ENCODE data around the gene PLCB1.
"Not testable (repeated sequence)": the region's sequence is repeated elsewhere in the genome, so short reads cannot be mapped to it uniquely, and the experiment has no call there.

PLCB1 gene

DNA sequence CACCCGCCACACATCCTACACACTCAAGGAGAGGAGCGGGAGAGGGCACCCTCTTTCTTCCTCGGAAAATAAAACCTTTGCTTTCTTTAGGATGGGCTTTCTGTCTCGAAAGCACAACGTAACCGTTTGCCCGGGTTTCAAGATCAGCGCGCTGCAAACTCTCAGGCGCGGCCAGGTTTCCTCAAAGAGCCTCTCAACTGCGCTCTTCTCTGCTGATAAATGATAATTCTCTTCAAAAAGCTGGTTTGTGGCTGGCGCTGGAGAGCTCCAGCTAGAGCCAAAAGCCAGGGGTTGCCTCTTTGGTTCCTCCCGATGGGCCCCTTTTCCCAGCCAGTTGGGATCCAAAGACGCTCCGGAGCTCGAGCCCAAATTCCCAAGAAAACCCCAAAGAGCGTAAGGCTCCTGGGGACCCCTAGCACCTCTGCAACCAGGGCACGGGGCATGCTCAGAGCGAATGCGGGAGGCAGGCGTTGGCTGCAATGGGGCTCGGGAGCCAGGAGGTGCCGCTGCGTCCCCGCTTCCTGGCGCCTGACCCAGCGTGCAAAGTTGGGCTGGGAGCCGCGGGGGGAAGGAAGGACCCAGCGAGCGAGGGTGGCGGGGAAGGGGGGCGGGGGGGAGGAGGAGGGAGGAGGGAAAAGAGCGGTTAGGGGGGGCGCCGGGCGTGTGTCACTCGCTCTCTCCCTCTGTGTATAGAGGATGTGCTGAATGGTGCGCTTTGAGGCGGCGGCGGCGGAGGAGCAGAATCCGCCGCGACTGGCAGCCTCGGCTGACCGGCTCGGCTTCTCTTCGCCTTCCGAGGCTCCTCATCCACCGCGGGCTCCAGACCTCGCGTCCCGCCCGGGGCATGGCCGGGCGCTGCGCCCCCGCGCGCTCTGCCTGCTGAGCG, at the start of gene PLCB1:
Gene PLCB1, plus strand, starts transcription at position 669 of the 886 bp plus-strand sequence. CDS start 386 bp downstream, outside the sequence.
- peak; percentile 69 for DNase-seq

DNA sequence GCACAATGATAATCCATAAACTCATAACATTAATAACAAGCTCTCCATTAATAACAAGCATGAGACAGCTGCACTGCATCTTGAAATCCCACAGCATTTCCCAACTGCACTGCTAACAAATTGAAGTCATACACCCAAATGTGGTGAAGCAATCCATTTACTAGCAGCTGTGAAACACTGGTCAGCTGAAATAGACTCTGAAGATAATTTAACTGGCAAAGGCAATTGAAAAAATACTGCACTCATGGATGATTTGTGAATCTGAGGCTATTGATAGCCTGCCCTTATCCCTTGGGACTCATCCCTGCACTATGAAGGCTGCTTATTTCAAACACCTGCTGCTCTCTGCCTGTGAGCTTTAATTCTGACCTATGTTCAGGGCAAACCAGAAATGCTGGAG, 49.1 kb upstream of the PLCB1 start:
- peak; percentile 87 for DNase-seq

DNA sequence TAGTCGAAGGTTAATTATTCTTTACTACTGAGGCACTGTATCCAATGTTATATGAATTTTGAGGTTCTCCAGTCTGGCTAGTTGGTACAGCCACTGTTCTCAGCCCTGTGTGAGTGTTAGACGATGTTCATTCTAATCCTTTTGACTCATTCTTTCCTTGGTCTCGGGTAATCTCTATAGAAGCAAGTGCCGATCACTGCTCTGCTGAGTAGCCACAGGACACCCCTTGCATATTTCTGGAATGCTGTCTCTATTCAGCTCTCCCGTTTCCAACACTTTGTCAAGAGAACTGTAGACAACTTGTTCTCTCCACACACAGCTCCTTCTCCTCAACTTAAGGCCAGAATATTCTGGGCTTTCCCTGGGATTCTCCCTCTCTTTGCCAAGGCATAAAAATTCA, 42.4 kb upstream of the PLCB1 start:
- DNase-seq = no peak

DNA sequence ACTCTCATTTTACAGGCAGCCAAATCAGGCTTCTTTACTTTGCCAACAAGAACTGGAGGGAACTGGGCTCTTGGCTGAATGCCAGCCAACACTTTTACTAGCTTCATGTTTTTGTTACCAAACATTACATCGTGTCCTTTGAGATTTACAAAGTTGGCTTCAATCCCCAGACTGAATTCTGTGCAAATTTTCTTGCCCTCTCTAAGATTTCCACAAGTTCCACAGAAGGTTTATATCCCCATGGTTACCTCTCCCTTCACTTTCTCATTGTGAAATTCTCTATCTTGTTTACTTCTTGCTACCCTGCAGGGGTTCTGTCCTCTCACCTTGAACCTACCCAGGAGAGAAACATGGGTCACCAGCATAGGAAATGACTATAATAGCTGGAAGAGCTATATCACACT, 37.6 kb upstream of the PLCB1 start:
- DNase-seq = peak; percentile 10

DNA sequence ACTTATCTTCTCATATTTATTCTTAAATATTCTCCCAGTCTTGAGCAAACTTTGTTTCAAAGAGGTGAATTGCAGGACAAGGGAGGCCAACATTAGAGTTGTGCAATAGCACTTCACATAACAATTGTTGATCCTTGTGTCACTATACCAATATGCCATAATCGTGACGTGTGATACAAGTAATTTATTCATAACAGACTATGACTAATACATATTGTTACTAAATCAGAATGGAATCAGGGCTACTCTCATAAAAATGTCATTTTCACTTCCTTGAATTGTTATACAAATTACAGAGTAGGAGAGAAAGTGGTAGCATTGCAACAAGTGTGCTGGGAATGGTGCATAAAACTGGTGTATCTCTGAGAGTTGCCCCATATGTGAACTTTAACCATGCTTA, 37.2 kb upstream of the PLCB1 start:
- no peak for DNase-seq

DNA sequence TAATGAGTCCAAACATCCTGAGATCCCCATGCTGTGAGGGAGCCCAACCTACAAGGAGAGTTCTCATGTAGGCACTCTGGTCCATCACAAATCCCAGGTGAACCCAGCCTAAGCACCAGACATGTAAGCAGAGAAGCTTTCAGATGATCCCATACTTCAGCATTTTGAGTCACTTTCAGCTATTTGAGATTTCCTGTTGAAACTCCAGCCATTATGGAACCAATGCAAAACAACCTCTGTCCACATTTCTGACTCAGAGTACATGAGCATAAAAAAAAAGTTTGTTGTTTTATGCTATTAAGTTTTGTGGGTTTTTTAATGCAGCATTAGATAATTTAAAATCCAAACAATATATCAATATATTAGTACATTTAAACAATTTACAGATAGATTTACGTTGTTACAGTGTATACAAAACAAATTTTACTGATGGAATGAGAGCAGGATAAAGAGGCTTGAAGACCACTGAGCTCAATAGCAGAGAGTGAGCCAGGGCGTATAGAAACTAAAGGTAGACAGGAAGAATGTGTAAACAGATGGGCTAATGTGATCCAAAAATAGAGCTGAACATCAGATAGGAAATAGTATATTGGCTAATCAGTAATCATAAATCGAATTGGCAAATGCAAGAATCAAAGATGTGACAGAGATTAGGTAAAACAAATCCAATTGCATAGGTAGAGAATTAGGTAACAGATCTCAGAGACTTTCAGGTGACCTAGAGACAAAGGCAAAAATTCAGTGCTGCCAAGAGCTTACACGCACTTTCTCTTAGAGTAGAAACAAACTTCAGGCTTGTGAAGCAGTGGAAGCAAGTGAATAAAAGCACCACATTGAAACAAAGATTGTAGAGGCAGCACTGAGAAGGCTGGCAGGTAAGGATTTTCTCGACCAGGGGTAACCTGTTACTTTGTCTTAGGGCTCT, 36.2 kb upstream of the PLCB1 start:
- no peak for DNase-seq

DNA sequence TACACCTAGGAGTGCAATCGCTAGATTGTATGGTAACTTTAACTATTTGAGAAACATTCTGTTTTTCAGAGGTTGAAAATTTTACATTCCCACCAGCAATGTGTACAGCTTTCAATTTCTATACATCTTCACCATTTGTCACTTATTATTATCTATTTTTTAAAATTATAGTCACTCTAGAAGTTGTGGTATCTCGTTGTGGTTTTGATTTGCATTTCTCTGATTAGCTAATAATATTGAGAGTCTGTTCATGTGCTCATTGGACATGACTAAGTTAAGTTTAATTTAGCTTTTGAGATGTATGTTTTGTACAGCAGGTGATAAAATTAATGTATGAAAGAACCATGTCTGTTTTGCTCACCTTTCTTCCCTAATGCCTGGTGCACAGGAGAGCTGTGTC, 34.8 kb upstream of the PLCB1 start:
- no peak for DNase-seq

DNA sequence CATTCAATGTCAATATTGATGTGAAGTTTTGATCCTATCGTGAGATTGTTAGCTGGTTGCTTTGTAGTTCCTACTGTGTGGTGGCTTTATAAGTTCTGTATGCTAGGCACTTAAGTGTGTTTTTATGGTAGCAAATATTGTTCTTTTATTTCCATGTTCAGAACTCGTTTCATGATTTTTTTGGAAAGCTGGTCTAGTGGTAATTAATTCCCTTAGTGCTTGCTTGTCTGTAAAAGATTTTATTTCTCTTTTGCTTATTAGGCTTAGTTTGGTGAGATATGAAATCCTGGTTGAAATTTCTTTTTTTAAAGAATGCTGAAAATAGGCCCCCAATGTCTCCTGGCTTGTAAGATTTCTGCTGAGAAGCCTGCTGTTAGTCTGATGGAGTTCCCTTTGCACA, 27.8 kb upstream of the PLCB1 start:
- DNase-seq = no peak

DNA sequence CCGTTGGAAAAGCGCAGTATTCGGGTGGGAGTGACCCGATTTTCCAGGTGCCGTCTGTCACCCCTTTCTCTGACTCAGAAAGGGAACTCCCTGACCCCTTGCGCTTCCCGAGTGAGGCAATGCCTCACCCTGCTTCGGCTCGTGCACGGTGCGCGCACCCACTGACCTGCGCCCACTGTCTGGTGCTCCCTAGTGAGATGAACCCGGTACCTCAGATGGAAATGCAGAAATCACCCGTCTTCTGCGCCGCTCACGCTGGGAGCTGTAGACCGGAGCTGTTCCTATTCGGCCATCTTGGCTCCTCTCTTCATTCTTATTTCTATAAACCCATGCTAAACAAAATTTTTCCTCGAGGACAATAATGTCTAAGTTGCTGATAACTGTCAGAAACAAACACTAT, 17.5 kb upstream of the PLCB1 start:
- DNase-seq = not testable (repeated sequence)

DNA sequence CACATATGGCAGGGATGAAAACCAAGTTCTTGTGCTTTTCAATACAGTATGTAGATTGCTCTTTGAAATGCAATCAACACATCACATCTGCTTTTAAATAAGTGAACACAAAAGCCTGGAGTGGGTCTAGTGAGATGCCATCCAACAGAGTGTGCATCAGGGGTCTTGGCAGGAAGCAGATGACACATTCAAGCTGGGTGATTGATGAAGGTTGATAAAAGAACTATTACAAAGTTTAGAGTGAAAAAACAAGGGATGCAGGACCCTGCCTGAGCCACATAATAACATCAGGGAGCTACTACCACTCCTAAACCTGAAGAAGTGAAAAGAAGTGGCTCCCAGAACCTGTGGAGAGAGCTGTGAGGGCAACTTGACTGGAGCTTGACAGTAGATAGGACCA, 16.6 kb upstream of the PLCB1 start:
- no peak for DNase-seq

DNA sequence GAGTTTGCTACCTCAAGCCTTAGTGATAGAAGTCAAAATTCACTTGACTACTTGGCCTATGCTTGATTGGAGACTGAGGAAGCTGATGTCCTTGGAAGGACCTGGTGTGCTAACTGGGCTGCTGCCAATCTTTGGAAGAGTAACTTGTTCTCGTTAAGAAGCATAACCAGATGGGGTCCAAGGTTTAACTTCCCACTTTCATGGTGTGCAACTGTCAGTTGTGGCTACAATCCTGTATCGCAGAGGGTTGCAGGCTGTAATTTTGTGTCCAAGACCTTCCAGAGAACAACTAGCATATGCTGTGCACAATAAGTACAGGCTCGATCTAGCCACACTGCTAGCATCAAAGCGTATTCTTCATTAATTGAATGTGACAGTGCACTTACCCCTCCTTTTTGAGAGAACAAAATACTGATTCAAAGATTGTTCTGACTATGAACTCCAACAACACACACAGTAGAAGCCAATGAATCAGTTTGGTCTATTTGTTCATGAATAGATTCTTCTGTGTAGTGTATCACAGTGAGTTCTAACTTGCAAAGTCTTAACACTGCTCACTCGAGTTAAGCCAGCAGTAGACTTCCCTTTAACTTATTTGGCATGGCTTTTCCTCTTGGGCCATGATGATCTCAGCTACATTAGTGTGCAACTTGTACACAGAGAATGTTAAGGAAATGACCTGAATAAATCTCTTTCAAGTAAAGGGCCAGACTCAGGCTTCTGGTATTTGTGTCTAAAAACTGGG, 15.8 kb upstream of the PLCB1 start:
- no peak for DNase-seq

DNA sequence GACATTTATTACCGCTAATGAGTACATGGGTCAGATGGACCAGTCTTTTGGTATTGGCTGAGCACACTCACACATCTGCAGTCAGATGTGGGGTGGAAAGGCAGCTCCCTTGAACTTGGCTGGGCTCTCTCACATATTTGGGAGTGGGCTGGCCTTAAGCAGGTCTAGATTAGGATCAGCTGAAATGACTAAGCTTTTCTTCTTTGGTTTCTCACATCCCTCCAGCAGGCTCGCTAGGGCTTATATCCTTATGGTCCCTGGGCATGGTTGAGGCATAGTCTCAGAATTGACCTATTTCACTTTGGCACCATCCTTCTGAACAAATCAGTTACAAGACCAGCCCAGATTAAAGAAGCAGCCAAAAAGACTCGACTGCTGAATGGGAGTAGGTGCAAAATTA, 14.4 kb upstream of the PLCB1 start:
- no peak for DNase-seq

DNA sequence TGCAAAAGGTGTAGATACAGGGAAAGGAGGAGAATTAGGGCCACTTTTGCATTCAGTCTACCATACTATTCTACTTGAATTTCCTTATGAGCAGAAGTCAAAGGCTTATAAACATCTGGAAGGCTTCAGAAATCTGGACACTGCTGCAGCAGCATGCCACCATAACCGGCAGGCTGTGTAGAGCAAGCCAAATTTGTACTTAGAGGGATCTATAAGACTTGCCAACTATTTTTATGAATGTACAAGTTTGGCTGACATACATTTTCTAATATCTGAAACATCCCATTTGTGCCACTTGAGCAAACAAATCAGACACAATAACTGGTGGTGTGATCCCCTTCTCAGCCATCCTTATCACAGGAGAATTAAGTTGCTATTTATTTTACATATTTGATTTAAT, 14.0 kb upstream of the PLCB1 start:
- DNase-seq = no peak

DNA sequence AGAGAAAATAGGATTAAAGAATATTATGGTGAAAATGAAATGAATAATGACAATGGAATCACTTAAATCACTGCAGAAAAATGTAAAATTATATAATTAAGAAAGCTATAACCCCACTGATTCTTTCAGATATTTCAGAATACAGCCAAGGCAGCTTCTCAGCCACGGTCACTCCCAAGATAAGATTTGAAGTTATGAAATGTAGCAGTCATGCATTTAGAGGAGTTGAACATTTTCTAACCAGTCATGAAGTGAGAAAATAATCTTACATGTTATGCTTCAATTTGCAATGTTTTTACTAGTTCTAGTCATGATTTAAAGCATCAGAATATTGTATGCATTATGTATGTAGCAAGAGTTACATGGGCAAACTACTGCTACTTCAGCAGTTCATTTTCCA, 13.3 kb upstream of the PLCB1 start:
- no peak for DNase-seq

DNA sequence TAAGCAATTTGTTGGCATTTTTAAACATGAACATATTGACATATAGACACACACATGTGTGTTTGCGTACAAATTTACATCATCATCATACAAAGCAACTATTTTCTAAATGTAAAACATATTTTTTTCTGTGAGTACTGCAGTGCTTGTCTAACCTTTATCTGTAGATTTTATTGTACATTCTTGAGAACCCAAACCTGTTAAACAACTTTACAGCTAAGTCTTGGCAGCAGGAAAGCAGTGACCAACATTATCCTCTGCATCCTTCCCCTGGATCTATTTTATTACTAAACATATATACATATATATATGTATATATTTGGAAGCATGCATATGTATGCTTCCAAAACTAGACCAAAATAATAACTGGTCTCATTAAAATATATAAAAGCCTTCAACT, 10.4 kb upstream of the PLCB1 start:
- DNase-seq = no peak

DNA sequence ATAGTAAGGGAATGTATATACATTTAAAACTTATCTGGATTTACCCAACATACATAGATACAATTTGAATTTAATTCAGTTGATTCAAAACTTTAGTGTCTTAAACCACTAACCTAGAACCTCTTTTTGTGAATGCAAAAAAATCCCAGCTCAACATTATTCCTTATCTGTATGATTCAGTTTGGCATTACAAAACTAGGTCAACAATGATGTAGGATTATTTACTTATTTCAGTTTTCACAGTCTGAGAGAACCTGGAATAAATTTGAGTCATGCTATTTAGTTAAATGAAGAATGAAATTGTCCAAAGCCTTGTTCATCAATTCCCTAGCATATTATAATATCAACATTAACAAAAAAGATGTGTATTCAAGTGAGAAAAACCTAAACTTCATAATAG, 7.4 kb upstream of the PLCB1 start:
- no peak for DNase-seq

DNA sequence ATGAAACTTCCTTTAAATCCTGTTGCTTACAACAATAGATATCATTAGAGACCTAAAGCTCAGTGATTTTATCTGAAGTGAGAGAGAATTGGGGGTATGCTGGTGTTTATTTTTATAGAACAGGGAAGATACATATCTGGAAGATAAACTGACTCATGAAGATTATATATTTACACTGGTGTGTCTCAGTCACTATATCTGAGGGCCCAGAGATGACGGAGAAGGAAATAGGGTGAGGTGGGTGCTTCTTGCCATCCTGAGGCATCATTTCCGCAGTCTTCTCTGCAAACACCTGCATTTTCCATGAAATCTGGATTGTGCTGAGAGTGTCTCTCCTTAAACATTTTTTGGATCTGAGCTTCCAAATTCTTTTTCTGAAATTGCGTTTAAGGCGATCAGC, 5.9 kb upstream of the PLCB1 start:
- no peak for DNase-seq

DNA sequence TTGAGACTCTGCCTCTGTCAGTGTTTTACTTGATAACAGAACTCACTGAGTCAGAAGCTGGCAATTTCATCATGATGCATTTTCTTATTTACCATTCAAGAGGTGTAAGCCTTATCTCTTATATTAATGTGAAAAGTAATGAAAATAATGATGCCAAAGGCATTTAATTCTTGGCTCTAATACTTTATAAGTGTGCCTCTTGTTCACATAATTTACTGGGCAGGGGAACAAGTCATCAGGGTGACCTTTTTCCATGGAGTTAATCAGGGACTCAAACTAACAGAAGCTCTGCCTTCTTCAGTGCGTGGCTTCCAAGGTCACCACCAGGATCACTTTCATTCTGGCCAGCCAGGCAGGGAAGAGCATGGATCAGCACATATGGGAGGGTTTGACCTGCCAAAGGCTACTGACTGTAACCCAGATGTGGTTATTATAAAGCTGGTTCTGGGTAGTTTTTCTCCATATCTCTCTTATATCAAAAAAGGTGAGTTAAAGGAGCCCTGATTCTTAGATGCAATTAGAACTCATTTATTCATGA, 5.2 kb upstream of the PLCB1 start:
- DNase-seq = no peak

DNA sequence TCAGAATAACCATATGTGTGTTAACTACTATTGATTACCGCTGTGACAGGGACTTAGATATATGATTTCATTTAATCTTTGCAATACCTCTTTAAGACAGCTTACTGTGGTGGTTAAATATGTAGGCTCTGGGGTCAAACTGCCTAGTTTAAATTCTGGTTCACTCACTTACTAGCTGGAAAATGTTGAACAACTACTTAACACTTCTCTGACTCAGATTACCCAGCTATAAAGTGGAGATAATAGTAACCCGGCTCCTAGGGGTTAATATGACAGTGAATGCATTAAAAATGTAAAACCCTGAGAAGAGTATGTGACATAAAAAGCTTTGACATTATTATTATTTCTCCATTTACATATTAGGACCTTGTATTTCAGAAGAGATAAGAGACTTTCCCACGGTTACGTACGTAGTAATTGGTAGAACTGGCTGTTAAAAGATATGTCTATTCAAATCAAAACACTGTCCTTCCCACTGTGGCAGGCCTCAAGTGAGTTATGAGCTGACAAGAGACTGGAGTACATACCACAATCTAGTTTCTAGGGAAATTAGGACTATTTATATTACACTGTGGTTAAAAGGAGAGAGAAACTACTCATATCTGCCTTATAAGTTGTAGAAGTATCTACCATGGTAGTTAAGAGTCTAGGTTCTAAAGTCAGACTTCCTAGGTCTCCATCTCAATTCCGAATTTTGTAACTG, 4.4 kb upstream of the PLCB1 start:
- DNase-seq = no peak

DNA sequence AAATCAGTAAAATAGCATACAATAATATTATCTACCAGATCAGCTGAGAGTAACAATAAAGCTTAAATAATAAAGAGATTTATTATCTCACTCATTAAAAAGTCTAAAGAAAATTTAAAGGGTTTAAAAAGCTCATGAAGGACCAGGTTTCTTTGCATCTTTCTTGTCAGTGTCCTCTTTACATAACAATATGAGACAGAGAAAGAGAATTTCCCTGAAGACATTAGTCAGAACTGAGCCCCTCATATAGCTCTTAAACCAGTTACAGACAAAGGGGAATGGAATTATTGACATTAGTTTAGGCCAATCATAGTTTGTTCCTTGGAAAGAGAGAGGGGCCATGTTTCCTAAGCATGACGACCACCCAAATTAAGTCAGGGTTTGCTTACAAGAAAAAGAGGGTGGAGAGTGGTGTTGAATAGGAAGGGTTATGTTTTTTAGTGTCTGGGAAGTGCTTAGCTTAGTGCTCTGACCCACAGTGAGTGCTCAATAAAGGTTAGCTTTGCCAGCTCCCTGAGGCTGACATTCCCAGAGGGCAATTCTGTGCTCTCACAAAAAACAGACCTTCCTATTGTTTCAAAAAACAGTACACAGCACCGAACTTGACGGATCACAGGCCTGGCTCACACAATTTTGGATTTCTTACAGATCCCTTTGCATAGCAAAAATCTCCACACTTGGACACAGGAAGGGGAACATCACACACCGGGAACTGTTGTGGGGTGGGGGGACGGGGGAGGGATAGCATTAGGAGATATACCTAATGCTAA, 3.6 kb upstream of the PLCB1 start:
- DNase-seq = no peak

DNA sequence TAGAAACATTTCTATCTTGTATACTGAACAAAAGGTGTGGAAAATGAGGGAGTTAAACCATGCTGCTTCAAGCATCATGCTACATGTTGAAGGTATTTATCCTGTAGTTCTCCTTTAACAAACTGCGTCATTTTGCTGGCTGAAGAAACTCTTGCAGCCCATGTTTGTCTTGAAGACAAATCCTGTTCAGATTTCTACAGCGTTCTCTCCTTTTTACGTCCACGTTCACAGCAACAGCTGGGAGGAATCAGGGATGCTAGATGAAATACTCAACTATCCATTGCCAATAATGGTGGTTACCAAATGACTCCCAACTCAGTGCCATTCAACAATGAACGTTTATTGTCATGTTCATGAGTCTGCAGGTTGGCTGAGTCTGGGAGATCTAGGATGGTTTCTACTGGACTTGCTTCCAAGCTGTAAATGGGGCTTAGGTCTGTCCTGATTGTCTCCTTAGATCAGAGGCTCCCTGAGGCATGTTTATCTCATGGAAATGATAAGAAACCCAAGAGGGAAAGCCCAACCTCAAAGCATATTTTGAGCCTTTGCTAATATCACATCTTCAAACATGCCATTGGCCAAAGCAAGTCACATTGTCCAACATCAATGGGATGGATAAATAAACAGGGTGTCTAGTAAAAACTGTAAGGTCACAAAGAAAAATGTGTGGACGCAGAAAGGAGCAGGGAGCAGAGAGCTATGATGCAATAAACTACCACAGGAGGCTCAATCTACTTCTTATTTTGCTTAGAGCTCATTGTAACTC, 2.7 kb upstream of the PLCB1 start:
- DNase-seq = no peak
